Peyer's patch (tissue), 4 donors: ENCODE results near the gene MC1R. TPM values are rescaled to one million over a fixed set of nuclear protein-coding genes. Genes with fewer than 3 reads are reported as not detected.
A peak's percentile ranks its signal among the peaks of the same experiment; 100 is the strongest.

ENCODE experiments used
- DNase-seq, 3 donors: peaks; one replicate each; pipeline ENCODE4 v3.0.0-alpha.2; 2017 to 2019
- H3K27ac ChIP-seq, 4 donors: fragments of 200-600 bp; sonication (generic); one replicate each; pipeline ENCODE4 v1.5.1; 2016 to 2019
- H3K27me3 ChIP-seq, 2 donors: fragments of 200-600 bp; sonication (generic); one replicate each; pipeline ENCODE4 v1.5.1; 2019
- H3K36me3 ChIP-seq, 3 donors: fragments of 200-600 bp; sonication (generic); one replicate each; pipeline ENCODE4 v1.5.1; 2016 to 2019
- H3K4me1 ChIP-seq, 4 donors: fragments of 200-600 bp; sonication (generic); one replicate each; pipeline ENCODE4 v1.5.1; 2016 to 2019
- H3K4me3 ChIP-seq, 4 donors: fragments of 200-600 bp; sonication (generic); 1 replicate in 3 of 4; 2 replicates in 1 of 4; pipeline ENCODE4 v1.5.1; 2016 to 2019; ENCODE audit warnings: mild to moderate bottlenecking in 1 of 4
- H3K9me3 ChIP-seq, 4 donors: fragments of 200-600 bp; sonication (generic); one replicate each; pipeline ENCODE4 v1.5.1; 2016 to 2019; ENCODE audit warnings: mild to moderate bottlenecking in 1 of 4
- CTCF ChIP-seq, 6 experiments: fragments of 450-650 bp in 4 of 6; fragments of 200-600 bp in 2 of 6; sonication (generic) in 1 of 6; IDR thresholded peaks; one replicate each; pipeline ENCODE4 v1.5.1; 2017 to 2019; ENCODE audit warnings: antibody characterized with exemption in 6 of 6, mild to moderate bottlenecking in 3 of 6, moderate library complexity in 1 of 6
- POLR2A ChIP-seq, 2 donors: fragments of 450-650 bp; IDR thresholded peaks; one replicate each; pipeline ENCODE4 v1.5.1; 2017; ENCODE audit warnings: antibody characterized with exemption in 2 of 2, mild to moderate bottlenecking in 2 of 2, moderate library complexity in 2 of 2
- total RNA-seq, 4 donors: library from RNA; depleted of rRNA; stranded (reverse); fragments of >200 nt; gene quantifications; one replicate each; pipeline ENCODE4 v1.1.0, GENCODE V29; 2016

The MC1R gene
- 10 to 100 TPM in 2 of 4 donors, 1 to 10 TPM in 2; 8.3 to 29.2 (median 11.2) TPM for total RNA-seq

GRCh38 chr16:89918453-89919347 is at the start of gene MC1R:
MC1R (plus strand) TSS chr16:89918862; CDS start chr16:89919259, 397 bp downstream.
- peaks cover 5 to 48% (median 34%) of the 10 kb centered on the region in 4 donors for H3K4me1 ChIP-seq
- peak within 1 kb of the TSS in 3 of 4 donors; percentile 35 to 49 (median 42) for H3K4me3 ChIP-seq
- H3K9me3 ChIP-seq = no peaks in the 10 kb centered on the region
- TF ChIP-seq CTCF (IDR thresholded peaks at IDR 0.05) = peak in 4 of 6 experiments; percentile 20 to 41 (median 28)
- TF ChIP-seq POLR2A (IDR thresholded peaks at IDR 0.05) = no peak
- no peaks in the 10 kb centered on the region for H3K36me3 ChIP-seq
- peak in 1 of 3 donors; percentile 26 for DNase-seq
- H3K27ac ChIP-seq = peak within 1 kb of the TSS in 3 of 4 donors; percentile 47 to 67 (median 51)
- H3K27me3 ChIP-seq = peaks cover 0 to 16% of the 10 kb centered on the region in 2 donors

- Histone ChIP-seq H3K9me3 (peaks cover 0 to 5% (median 0%) of the 10 kb centered on the region in 4 donors), H3K36me3 (peaks cover 0 to 21% (median 0%) of the 10 kb centered on the region in 3 donors), H3K4me1 (peaks cover 0 to 15% (median 2%) of the 10 kb centered on the region in 4 donors), H3K4me3 (no peak overlapping the region), H3K27me3 (no peaks in the 10 kb centered on the region), H3K27ac (no peak overlapping the region)
- DNase-seq = no peak
- TF ChIP-seq POLR2A (IDR thresholded peaks at IDR 0.05) (no peak), CTCF (IDR thresholded peaks at IDR 0.05) (no peak)
These were observed 48.8 kb upstream of the MC1R start for GRCh38 chr16:89869911-89870310.

GRCh38 chr16:89870440-89870839 is 48.2 kb upstream of the MC1R start:
- no peak overlapping the region for H3K27ac ChIP-seq
- H3K27me3 ChIP-seq = no peaks in the 10 kb centered on the region
- H3K9me3 ChIP-seq = peaks cover 0 to 5% (median 0%) of the 10 kb centered on the region in 4 donors
- peaks cover 0 to 18% (median 2%) of the 10 kb centered on the region in 4 donors for H3K4me1 ChIP-seq
- DNase-seq = no peak
- peaks cover 0 to 23% (median 0%) of the 10 kb centered on the region in 3 donors for H3K36me3 ChIP-seq
- TF ChIP-seq CTCF (IDR thresholded peaks at IDR 0.05) = no peak
- no peak for TF ChIP-seq POLR2A (IDR thresholded peaks at IDR 0.05)
- no peak overlapping the region for H3K4me3 ChIP-seq

GRCh38 chr16:89871895-89872294 is 46.8 kb upstream of the MC1R start:
- DNase-seq = no peak
- TF ChIP-seq CTCF (IDR thresholded peaks at IDR 0.05) (no peak), POLR2A (IDR thresholded peaks at IDR 0.05) (no peak)
- peak overlapping the region in 1 of 4 donors; percentile 100 for H3K27ac ChIP-seq
- no peaks in the 10 kb centered on the region for H3K27me3 ChIP-seq
- H3K4me1 ChIP-seq = peaks cover 0 to 18% (median 2%) of the 10 kb centered on the region in 4 donors
- H3K36me3 ChIP-seq = peaks cover 0 to 20% (median 0%) of the 10 kb centered on the region in 3 donors
- H3K4me3 ChIP-seq = no peak overlapping the region
- peaks cover 0 to 5% (median 0%) of the 10 kb centered on the region in 4 donors for H3K9me3 ChIP-seq

GRCh38 chr16:89873109-89873971 is 45.3 kb upstream of the MC1R start, which contains the start of gene TCF25:
TCF25 (plus strand) TSS chr16:89873592; CDS start chr16:89873668, 76 bp downstream.
- TF ChIP-seq POLR2A (IDR thresholded peaks at IDR 0.05) (peak; percentile 72 to 85), CTCF (IDR thresholded peaks at IDR 0.05) (peak in 2 of 6 experiments; percentile 2)
- H3K27ac ChIP-seq = peak within 1 kb of the TSS; percentile 96 to 100 (median 100)
- DNase-seq = peak; percentile 71 to 93 (median 89)
- H3K27me3 ChIP-seq = no peaks in the 10 kb centered on the region
- H3K36me3 ChIP-seq = peaks cover 0 to 13% (median 0%) of the 10 kb centered on the region in 3 donors
- H3K9me3 ChIP-seq = no peaks in the 10 kb centered on the region
- H3K4me3 ChIP-seq = peak within 1 kb of the TSS; percentile 62 to 96 (median 90)
- H3K4me1 ChIP-seq = peaks cover 0 to 18% (median 2%) of the 10 kb centered on the region in 4 donors
